Endothelial cell of umbilical vein (primary cell): ENCODE results near the gene CASP6. TPM values are rescaled to one million over a fixed set of nuclear protein-coding genes. Genes with fewer than 3 reads are reported as not detected.

Experiments used
- BruUV-seq: library from RNA; stranded (reverse); fragments of 400-500 nt; replicated peaks from 2 replicates; lab custom pipeline; 2021; lab: Mats Ljungman, UMichigan
- CTCF ChIA-PET: fragments of 300-600, 350-600 bp; sonication (Branson Sonifier 250); formaldehyde crosslinking; loops from one replicate; lab custom pipeline; 2021; ENCODE audit warnings: antibody characterized with exemption, inconsistent platforms; lab: Charles Lee
- POLR2A ChIA-PET: fragments of 300-600, 350-600 bp; sonication (Branson Sonifier 250); formaldehyde crosslinking; loops from one replicate; lab custom pipeline; 2021; ENCODE audit warnings: antibody characterized with exemption, inconsistent platforms; lab: Charles Lee
- DNase-seq: peaks from one replicate; pipeline ENCODE4 v3.0.0-alpha.2; 2011; ENCODE audit warnings: low read depth, low spot score
- FAIRE-seq: peaks from 2 replicates; lab custom pipeline; 2011; peaks lifted over from hg19 to GRCh38; lab: Jason Lieb, UNC
- H2AFZ ChIP-seq: 2 replicates; pipeline ENCODE4 v1.6.0; 2012; ENCODE audit warnings: low read depth, low read length, control low read depth, inconsistent platforms
- H3K27ac ChIP-seq: 2 replicates; pipeline ENCODE4 v1.5.1; 2011; ENCODE audit warnings: low read depth, mild to moderate bottlenecking, control low read depth, low read length, moderate library complexity; ENCODE audit not compliant: insufficient read depth
- H3K27me3 ChIP-seq, 2 experiments: 2 replicates each; pipeline versions ENCODE4 v1.6.0 to v1.6.1; 2011; ENCODE audit warnings: low read length in 2 of 2, mixed read lengths in 1 of 2; ENCODE audit not compliant: control insufficient read depth in 2 of 2, insufficient read depth in 2 of 2
- H3K36me3 ChIP-seq, 2 experiments: 2 replicates in 1 of 2; 3 replicates in 1 of 2; pipeline ENCODE4 v1.5.1; 2011; ENCODE audit warnings: low read length in 2 of 2, mild to moderate bottlenecking in 1 of 2, moderate library complexity in 1 of 2; ENCODE audit not compliant: control insufficient read depth in 2 of 2, insufficient read depth in 2 of 2; ENCODE audit errors: extremely low read depth in 1 of 2
- H3K4me1 ChIP-seq: 3 replicates; pipeline ENCODE4 v1.5.1; 2011; ENCODE audit warnings: mild to moderate bottlenecking, low read length; ENCODE audit not compliant: control insufficient read depth, insufficient read depth; ENCODE audit errors: extremely low read depth
- H3K4me2 ChIP-seq: 2 replicates; pipeline ENCODE4 v1.6.1; 2011; ENCODE audit warnings: low read length, control low read depth, mixed read lengths; ENCODE audit not compliant: insufficient read depth
- H3K4me3 ChIP-seq, 3 experiments: fragments of 200-600 bp in 1 of 3; sonication (generic), shearing (Covaris generic) in 1 of 3; replicated peaks in 1 of 3; 2 replicates each; pipeline ENCODE4 v1.5.1; 2011 to 2016; ENCODE audit warnings: control low read depth in 3 of 3, low read length in 3 of 3, mild to moderate bottlenecking in 2 of 3, inconsistent platforms in 1 of 3, low read depth in 1 of 3, moderate library complexity in 1 of 3; ENCODE audit not compliant: insufficient read depth in 1 of 3
- H3K79me2 ChIP-seq: 2 replicates; pipeline ENCODE4 v1.6.0; 2012; ENCODE audit warnings: low read length, inconsistent platforms; ENCODE audit not compliant: control insufficient read depth, insufficient read depth
- H3K9ac ChIP-seq: replicated peaks from 2 replicates; pipeline ENCODE3; 2011; ENCODE audit warnings: low read length, control low read depth; ENCODE audit not compliant: insufficient read depth; ENCODE audit errors: extremely low read depth
- H3K9me1 ChIP-seq: replicated peaks from 3 replicates; pipeline ENCODE4 v1.6.0; 2011; ENCODE audit warnings: mild to moderate bottlenecking, low read length; ENCODE audit not compliant: control insufficient read depth, insufficient read depth; ENCODE audit errors: extremely low read depth
- H3K9me3 ChIP-seq: replicated peaks from 2 replicates; pipeline ENCODE4 v1.5.1; 2012; ENCODE audit warnings: low read length, inconsistent platforms; ENCODE audit not compliant: control insufficient read depth, insufficient read depth
- H4K20me1 ChIP-seq: replicated peaks from 2 replicates; pipeline ENCODE3; 2011; ENCODE audit warnings: mild to moderate bottlenecking, low read length; ENCODE audit not compliant: control insufficient read depth, insufficient read depth; ENCODE audit errors: extremely low read depth
- EZH2 ChIP-seq: IDR thresholded peaks from 2 replicates; pipeline ENCODE4 v1.6.1; 2012; ENCODE audit warnings: borderline replicate concordance, low read depth, mild to moderate bottlenecking, moderate library complexity, low read length, inconsistent platforms; ENCODE audit not compliant: severe bottlenecking
- FOS ChIP-seq: IDR thresholded peaks from 2 replicates; pipeline ENCODE4 v1.6.1; 2011; ENCODE audit warnings: mild to moderate bottlenecking, low read length, moderate library complexity, borderline replicate concordance; ENCODE audit not compliant: insufficient read depth
- GATA2 ChIP-seq: IDR thresholded peaks from 2 replicates; pipeline ENCODE4 v1.7.0; 2011; ENCODE audit warnings: low read depth, mild to moderate bottlenecking, moderate library complexity, mixed read lengths, low read length; ENCODE audit not compliant: insufficient read length, insufficient read depth
- JUN ChIP-seq: IDR thresholded peaks from 2 replicates; pipeline ENCODE4 v1.6.1; 2011; ENCODE audit warnings: borderline replicate concordance, low read depth; ENCODE audit not compliant: insufficient read length, insufficient read depth
- MYC ChIP-seq: IDR thresholded peaks from one replicate; pipeline ENCODE4 v1.6.1; 2011; ENCODE audit warnings: mild to moderate bottlenecking, low read depth, low read length
- POLR2A ChIP-seq: IDR thresholded peaks from 2 replicates; pipeline ENCODE4 v1.6.1; 2012; ENCODE audit warnings: low read depth, mild to moderate bottlenecking, control low read depth, low read length
- POLR2AphosphoS5 ChIP-seq: IDR thresholded peaks from 2 replicates; pipeline ENCODE4 v1.6.1; 2012; ENCODE audit warnings: low read depth, mild to moderate bottlenecking, control low read depth, low read length, moderate library complexity; ENCODE audit not compliant: insufficient read depth
- dilution Hi-C: fragments of 300-500 bp; cut with MboI; formaldehyde crosslinking; loops from one replicate; pipeline ENCODE4 v1.15.0; 2019; ENCODE audit warnings: low sequenced_read_pairs; ENCODE audit not compliant: extremely low pct_ligation_motif_present
- intact Hi-C: fragments of 100-400 bp; cut with micrococcal nuclease; formaldehyde crosslinking; loops from one replicate; pipeline ENCODE4 v1.10.0; 2022
- polyA plus RNA-seq, 4 experiments: library from polyadenylated mRNA; depleted of rRNA in 3 of 4; stranded (reverse) in 3 of 4; unstranded in 1 of 4; fragments of >200 nt; gene quantifications; 2 replicates each; pipeline versions ENCODE4 v1.2.1 to v1.2.3, GENCODE V29; 2011 to 2012; ENCODE audit warnings: missing spikeins in 1 of 4
- total RNA-seq: library from RNA; stranded (reverse); gene quantifications from 2 replicates; pipeline ENCODE4 v1.2.3, GENCODE V29; 2021
- TF ChIP-seq, protein P1 (sequence below): IDR thresholded peaks from 2 replicates; pipeline ENCODE4 v1.6.1; 2011; ENCODE audit not compliant: insufficient read depth, insufficient read length
- TF ChIP-seq, protein P2 (sequence below), 2 donors: IDR thresholded peaks; 1 replicate in 1 of 2; 2 replicates in 1 of 2; pipeline ENCODE4 v1.5.1; 2011; ENCODE audit warnings: low read length in 2 of 2, mild to moderate bottlenecking in 2 of 2, moderate library complexity in 2 of 2, control low read depth in 1 of 2, inconsistent platforms in 1 of 2, low read depth in 1 of 2; ENCODE audit not compliant: insufficient read depth in 1 of 2; ENCODE audit errors: extremely low read depth in 1 of 2

Gene CASP6
- total and polyA plus RNA-seq, 2 donors (not counting 3 experiments of a cell fraction or from before 2014, with no cell fraction given): 35.4 to 52.1 TPM

DNA sequence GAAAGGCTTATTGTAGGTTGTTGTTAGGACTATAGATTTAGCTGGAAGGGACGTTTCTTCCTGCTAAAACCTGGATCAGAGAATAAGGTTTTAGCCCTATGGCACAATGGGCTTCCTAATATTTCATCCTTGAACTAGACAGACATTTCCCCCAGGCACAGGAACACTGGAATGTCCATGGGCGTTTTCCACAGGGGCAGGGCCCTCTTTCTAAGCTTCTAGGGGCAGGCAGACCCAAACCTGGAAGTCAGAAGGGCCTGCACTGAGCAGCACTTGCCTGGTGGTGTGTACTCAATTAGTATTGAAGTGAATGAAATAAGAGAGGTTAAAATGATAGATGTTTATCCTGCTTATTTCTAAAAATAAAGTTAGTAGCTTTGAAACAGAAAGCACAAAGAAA is 41.1 kb downstream of the CASP6 start:
- H3K79me2 ChIP-seq: no peaks in the 10 kb centered on the region
- TF ChIP-seq GATA2: no peak
- TF ChIP-seq MYC: no peak
- TF ChIP-seq POLR2A: no peak
- TF ChIP-seq, protein P1, sequence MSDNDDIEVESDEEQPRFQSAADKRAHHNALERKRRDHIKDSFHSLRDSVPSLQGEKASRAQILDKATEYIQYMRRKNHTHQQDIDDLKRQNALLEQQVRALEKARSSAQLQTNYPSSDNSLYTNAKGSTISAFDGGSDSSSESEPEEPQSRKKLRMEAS: no peak
- no peak for TF ChIP-seq EZH2
- TF ChIP-seq POLR2AphosphoS5: no peak
- no peak for TF ChIP-seq JUN
- TF ChIP-seq, protein P2, sequence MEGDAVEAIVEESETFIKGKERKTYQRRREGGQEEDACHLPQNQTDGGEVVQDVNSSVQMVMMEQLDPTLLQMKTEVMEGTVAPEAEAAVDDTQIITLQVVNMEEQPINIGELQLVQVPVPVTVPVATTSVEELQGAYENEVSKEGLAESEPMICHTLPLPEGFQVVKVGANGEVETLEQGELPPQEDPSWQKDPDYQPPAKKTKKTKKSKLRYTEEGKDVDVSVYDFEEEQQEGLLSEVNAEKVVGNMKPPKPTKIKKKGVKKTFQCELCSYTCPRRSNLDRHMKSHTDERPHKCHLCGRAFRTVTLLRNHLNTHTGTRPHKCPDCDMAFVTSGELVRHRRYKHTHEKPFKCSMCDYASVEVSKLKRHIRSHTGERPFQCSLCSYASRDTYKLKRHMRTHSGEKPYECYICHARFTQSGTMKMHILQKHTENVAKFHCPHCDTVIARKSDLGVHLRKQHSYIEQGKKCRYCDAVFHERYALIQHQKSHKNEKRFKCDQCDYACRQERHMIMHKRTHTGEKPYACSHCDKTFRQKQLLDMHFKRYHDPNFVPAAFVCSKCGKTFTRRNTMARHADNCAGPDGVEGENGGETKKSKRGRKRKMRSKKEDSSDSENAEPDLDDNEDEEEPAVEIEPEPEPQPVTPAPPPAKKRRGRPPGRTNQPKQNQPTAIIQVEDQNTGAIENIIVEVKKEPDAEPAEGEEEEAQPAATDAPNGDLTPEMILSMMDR (IDR thresholded peaks at IDR 0.05; ENCODE audit: extremely low read depth in 1 of 2, insufficient read depth in 1 of 2, low read depth in 1 of 2, low read length in 2 of 2): no peak
- TF ChIP-seq FOS: no peak
- H3K4me1 ChIP-seq: no peaks in the 10 kb centered on the region
- no peak for FAIRE-seq
- dilution Hi-C loops (no loop called here), intact Hi-C loops (no loop called here)
- no peaks in the 10 kb centered on the region for H3K9me1 ChIP-seq
- H3K4me2 ChIP-seq: no peak overlapping the region
- POLR2A ChIA-PET: no interaction called here
- no peaks in the 10 kb centered on the region for H4K20me1 ChIP-seq
- H2AFZ ChIP-seq: no peak overlapping the region
- no peak overlapping the region for H3K4me3 ChIP-seq
- CTCF ChIA-PET: interaction anchor here (1.0 to 1.5 kb wide), 3 partner anchors 10 to 229 kb away, joined by 3 to 5 read pairs (median 3); no protein-coding TSS in a partner anchor
- no peak overlapping the region for H3K9ac ChIP-seq
- no peaks in the 10 kb centered on the region for H3K36me3 ChIP-seq
- no peak for DNase-seq
- no peak overlapping the region for H3K27ac ChIP-seq
- H3K9me3 ChIP-seq: no peaks in the 10 kb centered on the region
- BruUV-seq: no TSS peak
- no peaks in the 10 kb centered on the region for H3K27me3 ChIP-seq
